Small intestine (tissue), 7 donors: ENCODE data around the gene PDGFC. TPM values are rescaled to one million over a fixed set of nuclear protein-coding genes. Genes with fewer than 3 reads are reported as not detected.

Experiments
- DNase-seq, 2 donors: peaks; one replicate each; pipeline versions ENCODE4 v3.0.0 to v3.0.0-alpha.2; 2013
- FAIRE-seq: peaks from 2 replicates; lab custom pipeline; 2012; peaks lifted over from hg19 to GRCh38; lab: Jason Lieb, UNC
- H3K27ac ChIP-seq, 3 donors: one replicate each; pipeline ENCODE4 v1.5.1; 2013; ENCODE audit warnings: low read length in 2 of 3, mild to moderate bottlenecking in 2 of 3, control low read depth in 1 of 3, inconsistent platforms in 1 of 3, low read depth in 1 of 3, moderate library complexity in 1 of 3
- H3K27me3 ChIP-seq, 3 donors: one replicate each; pipeline ENCODE4 v1.6.1; 2013; ENCODE audit warnings: low read length in 3 of 3, inconsistent platforms in 1 of 3; ENCODE audit not compliant: control insufficient read depth in 3 of 3, insufficient read depth in 3 of 3
- H3K36me3 ChIP-seq, 3 donors: one replicate each; pipeline ENCODE4 v1.6.1; 2013; ENCODE audit warnings: low read length in 3 of 3, inconsistent platforms in 1 of 3, low read depth in 1 of 3, mild to moderate bottlenecking in 1 of 3, moderate library complexity in 1 of 3; ENCODE audit not compliant: control insufficient read depth in 3 of 3, insufficient read depth in 2 of 3
- H3K4me1 ChIP-seq, 3 donors: one replicate each; pipeline ENCODE4 v1.6.1; 2013; ENCODE audit warnings: low read length in 2 of 3, inconsistent platforms in 1 of 3, low read depth in 1 of 3, mild to moderate bottlenecking in 1 of 3, moderate library complexity in 1 of 3; ENCODE audit not compliant: control insufficient read depth in 3 of 3, insufficient read depth in 2 of 3
- H3K4me3 ChIP-seq, 3 donors: one replicate each; pipeline ENCODE4 v1.5.1; 2013; ENCODE audit warnings: low read length in 3 of 3, control low read depth in 1 of 3, inconsistent platforms in 1 of 3, low read depth in 1 of 3, mild to moderate bottlenecking in 1 of 3, moderate library complexity in 1 of 3
- H3K9me3 ChIP-seq, 2 donors: one replicate each; pipeline ENCODE4 v1.6.1; 2013; ENCODE audit warnings: low read depth in 1 of 2, low read length in 1 of 2; ENCODE audit not compliant: control insufficient read depth in 2 of 2, insufficient read depth in 1 of 2
- WGBS, 3 donors: extraction: QIAGEN DNeasy Blood & Tissue Kit; methylation state at CpG; one replicate each; pipeline ENCODE4 v1.1.7; 2013; 5-methylcytosine and 5-hydroxymethylcytosine counted together
- polyA plus RNA-seq, 4 donors: library from polyadenylated mRNA; stranded (reverse) in 3 of 4; unstranded in 1 of 4; fragments of 200-250 nt in 3 of 4; fragments of 120-200 nt in 1 of 4; gene quantifications; one replicate each; pipeline versions ENCODE4 v1.2.1 to v1.2.3, GENCODE V29; 2013
- donor health status: healthy with polysubstance abuse.
- donor health status: control.
- donor health status: control.
- donor health status: Bipolar disorder and iron deficiency.
- donor health status: healthy.

The PDGFC gene
- polyA plus RNA-seq, 4 donors = 2.4 to 22.2 (median 3.2) TPM

DNA sequence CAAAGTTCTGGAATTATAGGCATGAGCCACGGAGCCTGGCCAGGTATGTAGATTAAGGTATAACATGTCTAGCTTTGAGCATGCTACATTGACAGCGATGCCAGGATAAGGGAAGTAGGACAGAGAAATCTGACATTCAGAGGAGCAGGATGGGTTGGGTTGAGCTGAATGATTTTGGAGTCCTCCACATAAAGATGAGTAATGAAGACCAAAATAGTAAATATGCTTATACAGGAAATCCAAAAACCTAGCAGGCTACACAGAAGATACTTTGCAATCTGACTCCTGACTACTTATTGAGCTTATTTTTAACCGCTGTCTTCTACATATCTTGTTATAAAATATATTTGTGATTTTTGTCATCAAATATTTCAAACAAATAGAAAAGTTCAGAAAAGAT, 69.7 kb downstream of the PDGFC start:
- H3K9me3 ChIP-seq = peaks cover 0 to 3% of the 10 kb centered on the region in 2 donors
- 73 to 94% (median 91%) methylated on average over 3 of the region's 3 CpGs for WGBS, 3 donors
- no peaks in the 10 kb centered on the region for H3K36me3 ChIP-seq
- H3K4me1 ChIP-seq = no peaks in the 10 kb centered on the region
- H3K27ac ChIP-seq = no peak overlapping the region
- H3K27me3 ChIP-seq = no peaks in the 10 kb centered on the region
- H3K4me3 ChIP-seq = no peak overlapping the region
- DNase-seq = no peak
- no peak for FAIRE-seq

DNA sequence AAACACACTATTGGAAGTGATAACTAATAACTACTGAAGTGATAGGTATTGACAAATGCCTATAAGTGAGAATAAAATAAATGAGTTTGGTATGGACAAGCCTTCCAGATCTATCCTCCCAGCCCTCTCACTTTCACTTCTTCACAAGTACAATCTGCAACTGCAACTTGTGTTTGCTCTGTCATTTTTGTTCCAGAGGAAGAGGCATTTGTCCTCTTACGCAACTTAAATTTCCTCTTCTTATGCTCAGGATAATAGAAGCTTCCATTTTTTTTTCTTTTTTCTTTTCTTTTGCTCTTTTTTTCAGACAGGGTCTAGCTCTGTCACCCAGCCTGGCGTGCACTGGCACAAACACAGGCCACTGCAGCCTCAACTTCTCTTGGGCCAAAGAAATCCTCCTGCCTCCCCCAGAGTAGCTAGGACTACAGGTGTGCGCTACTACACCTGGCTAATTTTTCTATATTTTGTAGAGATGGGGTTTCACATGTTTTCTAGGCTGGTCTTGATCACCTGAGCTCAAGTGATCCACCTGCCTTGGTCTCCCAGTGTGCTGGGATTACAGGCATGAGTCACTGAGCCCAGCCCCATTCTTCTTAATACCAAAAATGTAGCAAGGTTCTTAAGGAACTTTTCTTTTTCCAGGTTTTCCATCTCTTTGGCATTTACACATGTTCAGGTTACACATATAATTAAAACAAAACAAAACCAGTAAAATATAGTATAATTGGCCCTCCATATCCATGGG, 73.1 kb downstream of the PDGFC start:
- H3K4me1 ChIP-seq = no peaks in the 10 kb centered on the region
- H3K36me3 ChIP-seq = no peaks in the 10 kb centered on the region
- no peak overlapping the region for H3K27ac ChIP-seq
- DNase-seq (no peak), FAIRE-seq (no peak)
- WGBS, 3 donors = 54 to 63% (median 57%) methylated on average over 3 of the region's 3 CpGs
- no peaks in the 10 kb centered on the region for H3K27me3 ChIP-seq
- peaks cover 0 to 3% of the 10 kb centered on the region in 2 donors for H3K9me3 ChIP-seq
- no peak overlapping the region for H3K4me3 ChIP-seq

DNA sequence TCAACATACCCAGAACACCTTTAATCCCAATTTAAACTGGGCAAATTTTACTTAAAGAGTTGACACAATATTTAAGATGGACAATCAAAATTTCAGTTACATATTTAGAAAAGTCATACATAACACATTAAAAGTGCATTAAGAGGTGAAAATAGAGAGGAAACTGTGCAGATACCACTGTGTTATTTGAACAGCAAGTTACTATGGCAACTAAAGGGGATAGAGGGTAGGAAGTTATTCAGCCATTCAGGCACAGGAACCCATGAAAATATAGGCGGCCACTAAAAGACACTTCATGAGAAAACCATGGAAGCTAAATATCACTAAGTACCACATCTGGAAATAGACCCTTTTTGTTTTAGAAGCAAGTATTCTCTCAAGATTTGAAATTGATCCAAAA, 75.1 kb downstream of the PDGFC start:
- Histone ChIP-seq H3K36me3 (no peaks in the 10 kb centered on the region), H3K27ac (no peak overlapping the region), H3K4me1 (no peaks in the 10 kb centered on the region), H3K27me3 (no peaks in the 10 kb centered on the region), H3K4me3 (no peak overlapping the region), H3K9me3 (peaks cover 0 to 3% of the 10 kb centered on the region in 2 donors)
- FAIRE-seq (no peak), DNase-seq (no peak)
- WGBS, 3 donors = 61 to 84% (median 81%) methylated on average over 1 of the region's 1 CpG

DNA sequence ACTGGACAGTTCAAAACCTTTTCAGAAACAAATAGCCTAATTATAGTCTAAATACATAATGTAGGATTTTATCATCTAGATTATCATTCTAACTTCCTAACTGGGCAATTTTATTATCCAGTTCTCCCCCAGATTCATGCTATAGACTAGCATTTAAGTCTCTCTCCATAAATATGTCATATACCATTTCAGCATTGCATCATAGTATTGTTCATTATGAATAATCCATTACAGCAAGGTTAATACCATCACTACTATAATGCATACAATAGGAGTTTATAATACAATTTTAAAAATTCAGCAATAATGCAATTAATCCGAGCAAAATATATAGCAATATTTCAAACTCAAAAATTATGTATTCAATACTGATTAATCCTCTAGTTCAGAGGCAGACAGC, 77.4 kb downstream of the PDGFC start:
- H3K9me3 ChIP-seq = peaks cover 0 to 3% of the 10 kb centered on the region in 2 donors
- no peak for FAIRE-seq
- 81 to 98% (median 84%) methylated on average over 1 of the region's 1 CpG for WGBS, 3 donors

DNA sequence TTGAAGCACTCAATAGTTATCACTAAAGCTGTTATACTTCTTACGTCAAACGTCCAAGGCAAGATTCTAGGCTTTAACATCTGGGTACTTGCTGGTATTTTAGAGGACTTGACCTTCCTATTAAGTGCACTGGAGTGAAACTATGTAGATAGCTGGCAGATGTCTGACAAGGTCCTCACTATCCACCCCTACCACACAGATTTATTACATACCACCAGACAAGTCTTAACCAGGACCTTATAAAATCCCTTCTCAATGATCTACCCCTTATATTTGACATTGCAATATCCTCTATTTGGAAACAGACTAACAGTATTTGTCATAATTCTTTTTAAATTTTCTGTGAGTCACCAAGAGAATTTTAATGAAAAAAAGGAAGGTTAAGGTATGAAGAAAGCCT, 78.8 kb downstream of the PDGFC start:
- no peaks in the 10 kb centered on the region for H3K27me3 ChIP-seq
- no peak for DNase-seq
- no peak overlapping the region for H3K27ac ChIP-seq
- 66 to 76% (median 70%) methylated on average over 2 of the region's 2 CpGs for WGBS, 3 donors
- no peaks in the 10 kb centered on the region for H3K36me3 ChIP-seq
- H3K4me1 ChIP-seq = no peaks in the 10 kb centered on the region
- H3K9me3 ChIP-seq = peaks cover 0 to under 1% of the 10 kb centered on the region in 2 donors
- FAIRE-seq = no peak
- no peak overlapping the region for H3K4me3 ChIP-seq

More for the DNA sequence above, 77.4 kb downstream of the PDGFC start:
- Histone ChIP-seq H3K4me1 (no peaks in the 10 kb centered on the region), H3K36me3 (no peaks in the 10 kb centered on the region), H3K4me3 (no peak overlapping the region), H3K27ac (no peak overlapping the region), H3K27me3 (no peaks in the 10 kb centered on the region)
- DNase-seq = no peak

DNA sequence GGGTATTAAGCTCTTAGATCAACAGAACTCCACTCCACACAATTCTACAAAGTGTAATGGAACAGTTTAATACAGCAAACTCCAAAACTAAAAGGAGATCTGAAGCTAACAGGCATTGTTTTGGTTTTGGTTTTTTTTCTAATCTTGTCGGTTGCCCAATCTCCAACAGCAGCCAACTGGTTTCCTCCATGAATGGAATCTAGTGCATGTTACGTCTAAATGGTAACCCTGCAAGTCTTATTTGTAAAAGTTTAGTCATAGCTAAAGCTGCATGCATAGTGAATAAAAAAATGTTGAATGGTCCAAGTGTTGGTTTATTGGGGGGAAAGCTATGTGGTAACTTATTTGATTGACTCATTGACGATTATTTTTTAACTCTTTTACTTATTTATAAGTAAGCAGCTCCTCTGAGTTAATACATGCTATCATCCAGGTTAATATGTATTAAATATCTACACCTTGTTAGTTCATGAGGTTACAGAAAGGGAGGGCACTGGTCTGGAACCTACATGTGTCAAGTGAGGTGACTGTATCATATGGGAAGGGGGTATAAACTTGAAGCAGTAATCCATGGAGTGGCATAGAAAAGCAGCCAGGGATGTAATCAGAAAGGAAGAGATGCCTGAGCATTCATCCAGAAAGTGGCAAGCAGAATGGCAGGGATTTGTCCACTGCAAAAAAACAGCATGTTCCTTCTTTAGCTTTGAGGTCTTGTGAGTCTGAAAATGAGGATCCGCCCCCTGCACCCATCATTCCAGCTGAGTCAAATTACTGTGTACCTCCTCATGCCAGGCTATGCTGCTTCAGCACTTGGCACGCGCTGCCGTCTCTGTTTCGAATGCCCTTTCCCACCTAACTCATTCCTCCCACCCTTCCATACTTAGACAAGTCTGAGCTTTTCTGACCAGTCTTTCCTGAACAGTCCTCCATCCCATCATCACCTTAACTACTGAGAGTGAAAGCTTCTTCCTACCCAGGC, 81.7 kb downstream of the PDGFC start:
- H3K9me3 ChIP-seq = peaks cover 0 to 3% of the 10 kb centered on the region in 2 donors
- H3K36me3 ChIP-seq = no peaks in the 10 kb centered on the region
- H3K4me1 ChIP-seq = no peaks in the 10 kb centered on the region
- H3K4me3 ChIP-seq = no peak overlapping the region
- no peak for DNase-seq
- H3K27me3 ChIP-seq = no peaks in the 10 kb centered on the region
- no peak for FAIRE-seq
- no peak overlapping the region for H3K27ac ChIP-seq
- 83 to 94% (median 92%) methylated on average over 8 of the region's 8 CpGs for WGBS, 3 donors

DNA sequence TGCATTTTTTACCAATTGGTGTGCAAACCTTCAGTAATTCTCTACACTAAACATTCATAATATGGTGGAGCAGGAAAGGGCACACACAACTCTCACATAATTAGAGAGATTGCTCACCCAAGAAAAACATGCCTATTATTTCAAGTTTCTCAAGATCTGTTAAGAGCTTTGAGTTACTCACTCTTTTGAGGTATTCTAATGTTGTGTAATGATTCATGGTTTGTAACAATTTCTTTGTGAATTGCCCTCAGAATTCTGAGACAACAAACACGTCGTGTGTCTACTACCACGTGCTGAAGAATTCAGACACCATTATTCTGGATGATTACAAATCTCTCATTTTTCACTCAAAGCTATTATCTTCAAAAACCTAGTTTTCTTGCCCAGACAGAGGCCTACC, 82.8 kb downstream of the PDGFC start:
- no peak for DNase-seq
- Histone ChIP-seq H3K4me3 (no peak overlapping the region), H3K27ac (no peak overlapping the region), H3K27me3 (no peaks in the 10 kb centered on the region), H3K9me3 (peaks cover 0 to 3% of the 10 kb centered on the region in 2 donors), H3K36me3 (no peaks in the 10 kb centered on the region), H3K4me1 (no peaks in the 10 kb centered on the region)
- no peak for FAIRE-seq
- WGBS, 3 donors = 88 to 92% (median 91%) methylated on average over 3 of the region's 3 CpGs

DNA sequence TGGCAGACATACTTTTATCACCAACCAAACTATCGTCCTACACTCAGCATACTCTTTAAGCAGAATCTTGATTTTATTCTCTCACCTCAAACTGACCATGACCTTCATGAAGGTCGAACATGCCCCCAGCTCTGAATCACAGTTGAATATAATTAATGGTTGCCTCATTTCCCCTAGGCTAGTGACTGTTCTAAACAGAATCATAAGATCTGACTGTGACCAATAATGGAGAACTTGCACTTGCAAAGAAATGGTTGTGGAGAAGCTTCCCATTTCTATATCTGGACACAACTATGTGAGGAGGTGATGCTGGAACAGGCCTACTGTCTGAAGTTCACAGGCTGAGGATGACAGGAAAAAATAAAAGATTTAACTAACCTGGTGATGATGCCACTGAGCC, 85.1 kb downstream of the PDGFC start:
- WGBS, 3 donors = 77 to 85% (median 84%) methylated on average over 2 of the region's 2 CpGs
- FAIRE-seq = no peak

More for the DNA sequence above, 85.1 kb downstream of the PDGFC start:
- DNase-seq = no peak
- Histone ChIP-seq H3K27me3 (no peaks in the 10 kb centered on the region), H3K36me3 (no peaks in the 10 kb centered on the region), H3K4me3 (no peak overlapping the region), H3K9me3 (peaks cover 0 to 7% of the 10 kb centered on the region in 2 donors), H3K27ac (no peak overlapping the region), H3K4me1 (no peaks in the 10 kb centered on the region)
